ENCODE results near the gene PROB1.
"Not testable (repeated sequence)": the region's sequence is repeated elsewhere in the genome, so short reads cannot be mapped to it uniquely, and the experiment has no call there.

Gene PROB1

GRCh38 chr5:139378101-139378825, 16.6 kb downstream of the PROB1 start:
- peak; percentile 29 for DNase-seq (ENCODE audit: low read depth, low spot score)

GRCh38 chr5:139377226-139377625, 17.7 kb downstream of the PROB1 start:
- no peak for DNase-seq (ENCODE audit: low read depth, low spot score)

GRCh38 chr5:139376364-139376763, 18.5 kb downstream of the PROB1 start:
- DNase-seq (ENCODE audit: low read depth, low spot score): no peak

GRCh38 chr5:139374909-139375308, 20.0 kb downstream of the PROB1 start:
- no peak for DNase-seq (ENCODE audit: low read depth, low spot score)

DNA sequence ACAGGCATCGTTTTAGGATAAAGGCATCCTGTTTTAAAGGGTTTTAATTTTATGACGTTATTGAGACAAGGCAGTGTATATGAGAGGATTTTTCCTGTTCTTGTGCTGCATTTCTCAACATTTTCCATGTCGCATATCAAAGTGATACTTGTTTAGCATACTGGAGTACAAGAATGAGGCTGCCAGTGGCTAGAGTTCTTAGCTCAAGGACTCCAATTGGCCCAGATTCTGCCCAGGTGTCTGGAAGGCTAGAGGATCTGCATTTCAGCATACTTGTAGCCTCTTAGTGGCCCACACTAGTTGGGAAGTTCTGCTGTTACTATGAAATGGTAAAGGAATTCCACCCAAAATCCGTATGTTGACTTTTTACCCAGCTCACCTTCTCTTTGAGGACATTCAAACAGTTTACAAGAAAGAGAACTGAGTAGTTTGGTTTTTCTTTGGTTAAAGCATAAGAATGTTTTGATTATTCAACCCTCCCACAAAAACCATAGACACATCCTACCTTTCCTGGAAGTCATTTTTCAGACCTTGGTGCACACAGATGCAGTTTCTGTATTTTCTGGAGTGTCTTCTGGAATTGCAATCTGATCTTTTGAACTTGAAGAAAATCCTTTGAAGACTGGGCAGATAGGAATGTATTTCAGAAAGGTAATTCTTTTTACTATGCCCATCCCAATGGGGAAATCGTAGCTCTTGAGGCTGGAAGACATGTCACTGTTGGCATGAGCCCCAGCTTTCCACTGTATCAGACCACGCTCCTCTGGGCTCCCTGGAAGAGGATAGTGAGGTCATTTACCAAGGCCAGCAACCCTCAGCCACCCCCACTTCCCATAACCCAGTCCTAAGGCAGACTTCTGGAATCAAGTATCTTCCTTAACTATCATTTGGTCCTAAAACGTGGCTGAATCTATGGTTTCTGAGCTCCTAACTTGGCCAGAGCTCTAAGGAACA, 23.1 kb downstream of the PROB1 start:
- DNase-seq (ENCODE audit: low read depth, low spot score): no peak

DNA sequence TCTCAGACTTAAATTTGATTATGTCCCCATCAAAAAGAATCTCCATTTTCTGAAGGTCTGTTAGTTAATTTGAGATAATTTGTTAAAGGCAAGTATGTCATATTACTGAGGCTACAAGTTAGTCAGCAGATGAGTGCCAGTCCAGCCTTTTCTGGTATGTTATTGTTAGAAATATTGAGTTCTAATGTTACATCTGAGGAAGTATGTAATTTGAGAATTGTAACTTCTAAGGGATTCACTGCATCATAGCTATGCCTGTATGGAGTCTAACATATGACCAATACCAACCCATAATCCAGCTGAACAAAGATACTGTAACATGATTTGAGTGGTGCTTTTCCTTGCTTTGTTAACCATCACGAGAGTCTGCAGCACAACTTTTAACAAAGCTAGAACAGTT, 25.7 kb downstream of the PROB1 start:
- no peak for DNase-seq (ENCODE audit: low read depth, low spot score)

DNA sequence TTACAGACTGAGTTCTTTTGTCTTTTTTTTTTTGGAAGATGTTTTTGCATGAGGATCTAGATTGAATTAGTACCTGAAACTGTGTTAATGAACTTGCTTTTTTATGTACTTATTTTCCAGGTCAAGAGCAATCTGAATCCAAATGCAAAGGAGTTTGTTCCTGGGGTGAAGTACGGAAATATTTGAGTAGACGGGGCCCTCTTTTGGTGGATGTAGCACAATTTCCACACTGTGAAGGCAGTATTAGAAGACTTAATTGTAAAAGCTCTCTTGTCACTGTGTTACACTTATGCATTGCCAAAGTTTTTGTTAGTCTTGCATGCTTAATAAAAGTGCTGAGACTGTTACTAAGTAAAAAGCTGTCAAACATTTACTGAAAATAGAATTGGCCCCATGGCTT, 26.3 kb downstream of the PROB1 start:
- DNase-seq (ENCODE audit: low read depth, low spot score): no peak

DNA sequence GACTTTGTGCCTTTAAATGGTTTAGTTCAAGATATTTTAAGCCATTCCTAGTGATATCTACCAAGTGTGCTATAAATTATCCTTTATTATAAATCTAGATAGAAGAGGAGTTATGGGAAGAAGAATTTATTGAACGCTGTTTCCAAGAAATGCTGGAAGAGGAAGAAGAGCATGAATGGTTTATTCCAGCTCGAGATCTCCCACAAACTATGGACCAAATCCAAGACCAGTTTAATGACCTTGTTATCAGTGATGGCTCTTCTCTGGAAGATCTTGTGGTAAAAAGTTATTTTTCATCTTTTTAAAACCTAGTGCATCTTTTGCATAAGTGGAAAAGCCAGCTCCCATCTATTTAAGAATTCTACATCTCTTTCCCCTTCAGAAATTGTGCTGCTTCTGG, 30.4 kb downstream of the PROB1 start:
- no peak for DNase-seq (ENCODE audit: low read depth, low spot score)

DNA sequence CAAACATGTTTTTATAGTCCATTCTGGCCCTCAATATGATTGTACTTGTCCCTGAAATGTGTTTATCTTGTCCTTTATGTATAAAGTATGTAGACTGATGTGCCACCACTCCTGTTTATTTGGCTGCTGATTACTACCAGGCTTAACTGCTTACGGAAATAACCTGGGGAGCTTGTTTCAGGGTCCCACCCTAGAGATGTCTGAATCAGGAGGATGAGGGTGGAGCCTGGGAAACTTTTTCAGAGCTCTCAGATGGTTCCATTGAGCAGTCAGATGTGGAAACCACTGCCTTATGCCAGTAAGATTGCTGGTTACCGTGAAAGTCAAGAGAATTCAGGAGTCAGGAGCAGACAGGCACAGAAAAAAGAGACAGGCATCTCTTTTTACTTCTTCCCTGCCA, 31.0 kb downstream of the PROB1 start:
- no peak for DNase-seq (ENCODE audit: low read depth, low spot score)

GRCh38 chr5:139361835-139362429, 33.0 kb downstream of the PROB1 start:
- DNase-seq (ENCODE audit: low read depth, low spot score): no peak

DNA sequence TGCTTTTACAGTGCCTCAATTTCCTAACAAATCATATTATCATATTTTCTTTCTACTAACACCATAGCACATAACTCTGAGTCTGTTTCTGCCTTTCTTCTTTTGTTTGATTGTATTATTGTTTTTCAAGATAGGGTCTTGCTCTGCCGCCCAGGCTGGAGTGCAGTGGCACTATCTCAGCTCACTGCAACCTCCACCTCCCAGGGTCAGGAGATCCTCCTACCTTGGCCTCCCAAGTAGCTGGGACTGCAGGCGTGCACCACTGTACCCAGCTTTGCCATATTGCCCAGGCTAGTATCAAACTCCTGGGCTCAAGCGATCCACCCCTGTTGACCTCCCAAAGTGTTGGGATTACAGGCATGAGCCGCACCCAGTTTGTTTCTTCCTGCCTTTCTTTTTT, 34.5 kb downstream of the PROB1 start:
- DNase-seq (ENCODE audit: low read depth, low spot score): no peak

- no peak for DNase-seq (ENCODE audit: low read depth, low spot score)
Measured at GRCh38 chr5:139358064-139358463, 36.8 kb downstream of the PROB1 start.

DNA sequence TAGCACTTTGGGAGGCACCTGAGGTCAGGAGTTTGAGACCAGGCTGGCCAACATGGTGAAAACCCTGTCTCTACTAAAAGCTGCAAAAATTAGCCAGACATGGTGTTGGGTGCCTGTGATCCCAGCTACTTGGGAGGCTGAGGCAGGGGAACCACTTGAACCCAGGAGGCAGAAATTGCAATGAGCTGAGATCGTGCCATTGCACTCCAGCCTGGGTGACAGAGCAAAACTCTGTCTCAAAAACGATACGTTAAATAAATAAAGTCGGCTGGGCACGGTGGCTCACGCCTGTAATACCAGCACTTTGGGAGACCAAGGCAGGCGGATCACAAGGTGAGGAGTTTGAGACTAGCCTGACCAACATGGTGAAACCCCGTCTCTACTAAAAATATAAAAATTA, 39.0 kb downstream of the PROB1 start:
- DNase-seq (ENCODE audit: low read depth, low spot score): not testable (repeated sequence)

GRCh38 chr5:139354186-139354585, 40.7 kb downstream of the PROB1 start:
- no peak for DNase-seq (ENCODE audit: low read depth, low spot score)

- not testable (repeated sequence) for DNase-seq (ENCODE audit: low read depth, low spot score)
Measured at GRCh38 chr5:139347863-139348262, 47.0 kb downstream of the PROB1 start.

- DNase-seq (ENCODE audit: low read depth, low spot score): not testable (repeated sequence)
Measured at GRCh38 chr5:139345442-139345841, 49.5 kb downstream of the PROB1 start.

GRCh38 chr5:139344177-139344576, 50.7 kb downstream of the PROB1 start:
- DNase-seq (ENCODE audit: low read depth, low spot score): no peak

DNA sequence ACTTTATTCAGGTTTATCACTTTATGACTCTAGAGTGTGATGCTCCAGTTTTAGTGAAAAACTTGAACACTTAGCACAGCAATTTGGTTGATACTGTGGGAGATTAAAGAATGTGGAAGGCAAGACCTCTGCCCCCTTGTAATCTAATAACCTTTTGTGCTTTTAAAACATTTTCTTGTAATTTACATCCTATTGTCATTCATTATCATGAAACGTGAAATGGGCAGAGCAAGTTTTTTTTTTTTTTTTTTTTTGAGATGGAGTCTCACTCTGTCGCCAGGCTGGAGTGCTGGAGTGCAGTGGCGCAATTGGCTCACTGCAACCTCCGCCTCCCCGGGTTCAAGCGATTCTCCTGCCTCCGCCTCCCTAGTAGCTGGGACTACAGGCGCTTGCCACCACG, 51.4 kb downstream of the PROB1 start:
- DNase-seq (ENCODE audit: low read depth, low spot score): no peak

DNA sequence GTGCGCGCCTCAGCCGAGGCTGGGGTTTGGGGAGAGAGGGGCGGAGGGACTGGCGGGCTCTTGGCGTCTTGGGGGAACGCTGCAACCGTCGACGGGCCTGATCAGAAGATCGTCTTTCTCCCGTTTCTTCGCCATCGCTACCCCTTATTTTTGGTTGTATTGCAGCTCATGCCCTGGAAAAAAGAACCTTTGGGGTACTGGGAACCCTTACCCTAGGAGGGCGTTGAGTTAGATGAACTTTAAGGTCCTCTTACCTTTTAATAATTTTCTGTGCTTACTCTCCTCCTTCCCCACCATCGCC, 52.5 kb downstream of the PROB1 start:
- no peak for DNase-seq (ENCODE audit: low read depth, low spot score)

DNA sequence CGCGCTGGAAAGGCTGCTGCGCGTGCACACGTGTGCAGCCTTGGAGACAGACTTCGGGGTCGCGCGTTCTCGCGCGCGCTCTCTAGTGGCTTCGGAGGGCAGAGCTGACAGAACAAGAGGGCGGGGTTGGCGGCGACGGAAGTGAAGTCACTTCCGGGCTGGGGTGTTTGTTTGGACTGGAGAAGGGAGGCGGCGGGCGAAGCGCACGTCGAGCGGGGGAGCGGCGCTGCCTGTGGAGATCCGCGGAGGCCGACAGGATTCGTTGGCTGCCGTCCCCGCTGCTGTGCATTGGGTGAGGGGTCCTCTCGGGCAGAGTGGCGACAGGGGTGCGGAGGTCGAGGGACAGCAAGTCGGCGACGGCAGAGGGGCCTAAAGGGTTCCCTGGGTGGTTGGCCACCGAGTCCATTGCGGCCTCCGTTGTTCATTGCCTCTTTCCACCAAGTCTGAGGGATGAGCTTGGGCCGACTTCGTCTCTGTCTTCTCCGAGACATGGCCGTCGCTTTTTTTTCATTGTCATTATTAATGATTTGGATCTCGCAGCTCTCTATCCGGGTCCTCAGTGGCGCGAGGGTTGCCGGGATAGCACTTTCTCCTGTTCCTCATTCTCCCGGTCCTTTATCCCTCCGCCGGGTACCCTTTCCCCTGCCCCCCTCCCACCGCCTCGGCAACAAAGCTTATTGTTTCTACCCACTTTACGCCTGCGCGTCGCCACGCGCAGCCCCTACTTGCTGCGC, 53.0 kb downstream of the PROB1 start, which contains the start of gene PAIP2:
Gene PAIP2 (plus strand): TSS at position 166 of the 734 bp plus-strand sequence. CDS start 21,931 bp downstream, outside the sequence.
- peak; percentile 99 for DNase-seq (ENCODE audit: low read depth, low spot score)

- no peak for DNase-seq (ENCODE audit: low read depth, low spot score)
Measured at GRCh38 chr5:139341187-139341688, 53.7 kb downstream of the PROB1 start.

Measured in ELF-1 (cell line).